ENCODE data around the gene RNF220.

The RNF220 gene

DNA sequence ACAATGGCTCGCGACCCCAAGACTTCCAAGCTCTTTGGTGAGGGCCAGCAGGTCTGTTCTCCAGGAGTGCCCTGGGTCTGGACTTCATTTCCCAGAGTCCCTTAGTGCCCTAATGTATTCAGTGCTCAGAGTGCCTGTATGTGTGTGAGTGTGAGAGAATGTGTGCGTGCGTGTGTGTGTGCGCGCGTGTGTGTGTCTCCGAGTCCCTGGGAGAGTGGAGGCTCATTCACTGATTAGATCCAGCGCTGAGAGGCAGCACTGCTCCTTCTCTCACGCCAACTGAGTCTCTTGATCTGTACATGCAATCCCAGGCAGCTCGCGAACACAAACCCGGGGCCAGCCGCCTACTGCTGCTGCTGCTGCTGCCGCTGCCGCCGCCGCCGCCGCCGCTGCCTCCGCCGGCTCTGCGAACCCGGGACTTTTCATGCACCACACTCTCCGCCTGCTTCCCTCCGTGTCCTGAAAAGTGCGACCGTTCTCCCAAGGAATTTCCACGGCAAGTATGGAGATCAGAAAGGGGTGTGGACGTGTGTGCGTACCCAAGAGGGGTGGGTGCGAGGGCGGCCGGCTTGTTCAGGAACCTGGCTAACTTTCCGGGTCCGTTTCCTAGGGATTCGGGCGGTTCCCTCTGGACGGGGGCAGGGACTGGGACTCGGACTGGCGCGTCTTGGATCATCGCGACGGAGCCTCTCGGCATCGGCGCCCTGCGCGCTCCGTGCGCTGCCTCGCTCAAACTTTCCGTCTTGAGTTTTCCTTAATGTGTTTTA, at the start of gene RNF220:
Gene RNF220 (plus strand): TSS at position 225 of the 767 bp plus-strand sequence.
- in situ Hi-C loops (cut with MboI; ENCODE audit: low sequenced_read_pairs), result no loop called here

GRCh38 chr1:44355582-44356305, 49.3 kb upstream of the RNF220 start:
- in situ Hi-C loops (cut with MboI; ENCODE audit: low sequenced_read_pairs), result no loop called here

DNA sequence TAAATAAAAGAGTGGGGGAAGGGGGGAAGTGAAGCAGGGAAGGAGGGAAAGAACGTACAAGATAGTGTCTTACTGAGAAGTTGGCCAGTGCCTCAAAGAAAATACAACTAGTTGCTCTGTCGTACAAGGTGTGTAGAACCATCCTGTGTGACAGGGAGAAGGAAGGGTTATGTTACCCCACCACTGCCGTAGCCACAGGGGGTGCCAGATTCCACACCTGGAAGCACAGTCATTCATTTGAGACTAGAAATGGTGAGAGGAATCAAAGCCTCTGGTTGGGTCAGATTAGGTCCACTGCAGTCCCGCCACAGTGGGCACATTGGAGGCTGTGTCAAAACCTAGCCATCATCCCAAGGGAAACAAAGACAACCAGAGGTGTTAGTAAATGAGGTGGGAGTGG, 47.3 kb upstream of the RNF220 start:
- in situ Hi-C loops (cut with MboI; ENCODE audit: low sequenced_read_pairs), result no loop called here

GRCh38 chr1:44359234-44359935, 45.7 kb upstream of the RNF220 start:
- in situ Hi-C loops (cut with MboI; ENCODE audit: low sequenced_read_pairs), result no loop called here

DNA sequence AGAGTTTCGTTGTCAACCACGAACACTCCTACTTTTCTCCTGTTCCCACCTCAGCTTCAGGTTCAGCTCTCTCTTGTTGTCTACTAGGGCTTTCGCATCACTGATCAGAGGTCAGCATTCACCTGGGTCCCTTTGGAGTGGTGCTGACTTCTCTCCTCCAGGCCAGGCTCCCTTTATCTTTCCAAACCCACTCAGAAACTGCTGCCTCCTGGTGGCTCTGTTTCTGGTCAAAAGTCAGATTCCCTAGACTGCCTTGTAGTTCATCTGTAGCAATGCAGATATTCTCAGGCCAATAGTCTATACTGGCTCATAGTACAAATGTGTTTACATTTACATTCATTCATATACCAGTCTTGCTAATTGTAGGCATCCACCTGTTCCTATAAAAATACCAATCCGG, 43.6 kb upstream of the RNF220 start:
- in situ Hi-C loops (cut with MboI; ENCODE audit: low sequenced_read_pairs), result no loop called here

GRCh38 chr1:44366371-44366975, 38.6 kb upstream of the RNF220 start:
- in situ Hi-C loops (cut with MboI; ENCODE audit: low sequenced_read_pairs), result no loop called here

DNA sequence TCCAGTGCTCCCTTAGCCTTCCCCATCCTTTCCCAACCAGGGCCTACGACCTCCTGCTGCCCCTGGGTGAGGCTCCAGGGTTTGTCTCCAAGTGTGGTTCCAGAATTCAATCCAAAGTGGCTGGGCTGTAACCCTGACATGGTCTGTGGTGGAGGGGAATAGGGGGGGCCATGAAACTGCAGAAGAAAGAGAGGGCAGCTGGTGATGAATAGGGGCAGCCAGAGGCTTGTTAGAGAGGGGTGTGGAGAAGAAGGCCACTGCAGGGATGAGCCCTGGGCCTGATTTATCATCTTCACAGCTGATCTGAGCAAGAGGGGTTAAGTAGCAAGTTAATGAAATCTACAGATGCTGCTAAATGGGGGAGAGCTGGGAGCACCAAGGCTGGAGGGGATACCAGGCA, 37.1 kb upstream of the RNF220 start:
- in situ Hi-C loops (cut with MboI; ENCODE audit: low sequenced_read_pairs), result no loop called here

GRCh38 chr1:44368471-44369151, 36.4 kb upstream of the RNF220 start:
- in situ Hi-C loops (cut with MboI; ENCODE audit: low sequenced_read_pairs), result no loop called here

GRCh38 chr1:44371206-44371605, 33.8 kb upstream of the RNF220 start:
- in situ Hi-C loops (cut with MboI; ENCODE audit: low sequenced_read_pairs), result no loop called here

- in situ Hi-C loops (cut with MboI; ENCODE audit: low sequenced_read_pairs), result no loop called here
These were observed 29.5 kb upstream of the RNF220 start for GRCh38 chr1:44375547-44375946.

DNA sequence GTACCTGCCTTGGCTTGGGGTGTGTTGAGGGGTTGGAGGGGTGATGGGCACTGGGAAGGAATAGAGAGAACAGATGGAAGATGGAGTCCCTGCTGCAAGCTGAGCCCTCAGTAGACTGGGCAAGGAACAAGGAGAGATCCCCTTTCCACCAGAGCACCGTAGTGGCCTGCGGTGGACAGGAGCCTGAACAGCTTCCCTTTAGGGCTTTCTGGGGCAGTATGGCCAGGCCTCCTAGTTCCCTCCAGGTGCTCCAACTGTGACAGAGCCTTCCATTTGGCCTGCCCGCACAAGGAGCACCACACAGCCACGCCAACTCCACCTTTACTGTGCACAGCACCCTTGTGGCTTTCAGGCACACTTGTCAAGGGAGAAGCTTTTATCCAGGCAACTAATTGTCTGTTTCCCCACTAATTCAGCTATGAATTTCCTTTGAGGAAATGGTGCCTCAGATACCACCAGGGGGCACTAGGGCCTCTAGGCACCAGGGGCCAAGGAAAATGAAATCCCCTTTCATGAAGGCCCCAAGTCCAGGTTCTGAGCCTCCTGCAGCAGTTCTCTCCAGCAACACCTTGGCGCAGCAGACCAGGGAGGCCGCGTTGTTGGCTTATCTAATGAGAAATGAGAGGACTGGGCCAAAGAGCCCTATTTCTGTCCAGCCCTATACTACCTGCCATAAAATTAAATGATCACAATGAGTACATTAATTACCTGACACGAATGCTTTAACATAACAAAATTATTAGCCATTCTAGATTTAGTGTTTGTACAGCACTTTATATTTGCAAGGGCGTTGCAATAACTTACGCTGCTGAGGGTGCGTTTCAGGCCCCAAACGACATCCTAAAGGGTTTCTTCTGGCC, 26.9 kb upstream of the RNF220 start:
- in situ Hi-C loops (cut with MboI; ENCODE audit: low sequenced_read_pairs), result no loop called here

DNA sequence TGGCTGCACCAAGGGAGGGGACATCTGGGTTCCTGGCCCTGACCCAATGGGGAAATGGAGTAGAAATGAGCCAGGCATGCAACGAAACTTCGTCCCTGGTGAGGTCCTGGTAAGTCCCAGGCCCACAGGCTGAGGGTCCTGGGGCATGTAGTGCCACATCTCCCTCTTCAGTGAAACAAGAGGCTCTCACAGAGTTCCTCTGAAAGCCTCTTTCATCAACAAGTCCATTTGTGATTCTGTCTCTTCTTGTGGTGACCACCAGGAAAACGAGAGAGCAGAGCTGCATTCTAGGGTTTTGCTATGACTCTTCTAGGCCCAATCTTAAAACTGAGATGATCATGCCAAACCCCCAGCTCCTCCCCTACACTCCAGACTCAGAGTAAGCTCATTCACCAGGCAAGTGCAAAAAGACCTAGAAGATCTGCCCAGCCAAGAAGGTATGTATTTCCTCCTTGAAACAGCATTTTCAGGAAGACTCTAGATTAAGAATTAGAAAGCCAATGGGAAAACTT, 24.3 kb upstream of the RNF220 start:
- in situ Hi-C loops (cut with MboI; ENCODE audit: low sequenced_read_pairs), result no loop called here

- in situ Hi-C loops (cut with MboI; ENCODE audit: low sequenced_read_pairs), result no loop called here
These were observed 16.5 kb upstream of the RNF220 start for GRCh38 chr1:44388551-44388950.

DNA sequence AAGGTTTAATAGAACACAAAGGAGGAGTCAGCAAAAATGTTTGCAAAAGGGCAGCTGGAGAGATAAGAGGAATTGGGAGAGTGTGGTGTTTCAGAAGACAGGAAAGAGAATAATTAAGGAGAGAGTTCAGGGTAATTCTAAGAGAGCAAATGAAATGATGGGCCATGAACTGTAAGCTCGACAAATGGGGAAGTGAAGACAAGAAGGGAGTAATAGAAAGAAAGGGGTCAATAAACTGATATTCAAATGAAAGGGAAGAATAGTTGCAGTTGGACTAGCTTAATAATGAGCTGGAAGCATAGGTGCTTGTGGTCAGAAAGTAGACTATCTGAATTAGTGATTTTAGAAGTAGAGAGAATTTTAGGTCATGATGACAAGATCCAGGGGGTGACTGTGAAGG, 15.6 kb upstream of the RNF220 start:
- in situ Hi-C loops (cut with MboI; ENCODE audit: low sequenced_read_pairs), result no loop called here

GRCh38 chr1:44390277-44390676, 14.8 kb upstream of the RNF220 start:
- in situ Hi-C loops (cut with MboI; ENCODE audit: low sequenced_read_pairs), result no loop called here

GRCh38 chr1:44401256-44402228, 3.5 kb upstream of the RNF220 start:
- in situ Hi-C loops (cut with MboI; ENCODE audit: low sequenced_read_pairs), result no loop called here

DNA sequence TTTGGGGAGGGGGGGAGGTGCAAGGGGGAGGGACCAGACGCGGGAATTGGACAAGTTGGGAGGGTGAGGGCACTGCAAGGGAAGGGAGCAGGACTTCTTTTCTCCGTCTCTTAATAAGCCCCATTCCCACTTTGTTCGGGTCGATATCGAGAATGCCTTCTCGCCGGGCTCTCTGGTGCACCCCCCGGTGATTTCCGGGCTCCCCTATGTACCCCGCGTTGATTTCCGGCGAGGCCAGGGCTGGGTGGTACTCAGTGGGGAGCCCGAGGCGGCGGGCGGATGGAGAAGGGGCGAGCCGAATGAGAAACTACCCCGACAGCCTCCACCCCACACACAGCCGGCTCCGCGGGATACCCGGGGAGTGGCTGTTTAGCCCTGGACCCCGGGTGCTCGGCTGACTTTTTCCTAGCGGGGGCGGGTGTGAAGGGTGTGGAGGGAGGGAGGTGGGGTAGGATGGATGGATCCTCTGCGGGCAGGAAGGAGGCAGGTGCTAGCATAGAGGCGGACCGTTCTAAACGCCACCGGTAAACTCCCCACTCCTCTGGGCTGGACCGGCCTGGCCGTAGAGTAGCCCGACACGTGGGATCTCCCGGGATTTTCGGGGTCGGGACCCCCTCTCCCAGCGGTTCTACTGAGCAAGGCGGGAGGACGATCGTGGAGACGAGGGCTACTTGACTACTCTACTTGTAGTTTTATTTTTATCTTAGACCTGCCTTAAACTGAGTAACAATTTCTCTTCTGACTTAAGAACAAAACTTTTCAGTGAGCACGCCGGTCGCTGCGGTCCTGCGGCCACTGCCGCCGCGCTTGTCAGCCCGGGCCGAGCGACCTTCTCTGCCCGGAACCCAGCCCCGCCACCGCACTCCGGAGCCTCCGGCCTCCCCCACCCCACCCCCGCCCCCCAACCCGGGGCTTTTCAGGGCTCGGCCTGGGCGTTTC, 1.0 kb downstream of the RNF220 start:
- in situ Hi-C loops (cut with MboI; ENCODE audit: low sequenced_read_pairs), result no loop called here

Measured in hTERT RPE-1 (cell line).